GM18909 (cell line): ENCODE results near the gene CRLF1.

Source experiments
- ATAC-seq: cut with Tn5 transposase; IDR thresholded peaks from one replicate; pipeline ENCODE4 v1.9.1; 2021; ENCODE audit warnings: mild to moderate bottlenecking; ENCODE audit not compliant: unreplicated experiment, poor library complexity

CRLF1 gene

GRCh38 chr19:18566953-18567352 is 39.6 kb downstream of the CRLF1 start:
- no peak for ATAC-seq

- ATAC-seq = no peak
Measured at GRCh38 chr19:18562086-18562485, 44.5 kb downstream of the CRLF1 start.

- ATAC-seq = no peak
Measured at GRCh38 chr19:18559685-18560084, 46.9 kb downstream of the CRLF1 start.

GRCh38 chr19:18558604-18559003 is 48.0 kb downstream of the CRLF1 start:
- no peak for ATAC-seq

GRCh38 chr19:18558202-18558555 is 48.4 kb downstream of the CRLF1 start:
- ATAC-seq = no peak

GRCh38 chr19:18557411-18558201 is 49.0 kb downstream of the CRLF1 start, which contains the start of gene KXD1:
Gene KXD1 (plus strand): TSS chr19:18557870. CDS start chr19:18562057, 4,187 bp downstream.
- peak; percentile 93 for ATAC-seq

GRCh38 chr19:18551631-18552030 is 55.0 kb downstream of the CRLF1 start:
- no peak for ATAC-seq

GRCh38 chr19:18543814-18544475 is 62.7 kb downstream of the CRLF1 start:
- ATAC-seq = peak; percentile 66
